ENCODE measurements around the gene KCTD13. TPM values are rescaled to one million over a fixed set of nuclear protein-coding genes. Genes with fewer than 3 reads are reported as not detected.
A peak's percentile ranks its signal among the peaks of the same experiment; 100 is the strongest.
"Not testable (repeated sequence)": the region's sequence is repeated elsewhere in the genome, so short reads cannot be mapped to it uniquely, and the experiment has no call there.

The KCTD13 gene
- total RNA-seq, 6 donors from 2014 or later, result 15.5 to 71.2 (median 24.4) TPM

- Histone ChIP-seq H3K9me3 (no peaks in the 10 kb centered on the region), H3K27me3 (no peaks in the 10 kb centered on the region), H3K27ac (no peak overlapping the region), H3K4me1 (no peaks in the 10 kb centered on the region), H3K4me3 (no peak overlapping the region), H3K36me3 (peaks cover 0 to 14% (median 4%) of the 10 kb centered on the region in 4 donors)
- TF ChIP-seq POLR2A (IDR thresholded peaks at IDR 0.05), result no peak
- no peak for TF ChIP-seq POLR2AphosphoS5 (IDR thresholded peaks at IDR 0.05)
- TF ChIP-seq CTCF (IDR thresholded peaks at IDR 0.05), result no peak
- TF ChIP-seq EP300 (IDR thresholded peaks at IDR 0.05), result no peak
- DNase-seq (no peak), ATAC-seq (ENCODE audit: low FRiP score in 2 of 2) (no peak)
- 96 to 97% methylated on average over 8 of the region's 8 CpGs for WGBS, 2 donors
These were observed 12.5 kb downstream of the KCTD13 start for GRCh38 chr16:29913514-29913913.

GRCh38 chr16:29912087-29912486 lies 13.9 kb downstream of the KCTD13 start:
- TF ChIP-seq POLR2A (IDR thresholded peaks at IDR 0.05) (no peak), CTCF (IDR thresholded peaks at IDR 0.05) (no peak), EP300 (IDR thresholded peaks at IDR 0.05) (no peak), POLR2AphosphoS5 (IDR thresholded peaks at IDR 0.05) (no peak)
- WGBS, 2 donors, result 76 to 79% methylated on average over 11 of the region's 11 CpGs
- no peaks in the 10 kb centered on the region for H3K9me3 ChIP-seq
- no peaks in the 10 kb centered on the region for H3K4me1 ChIP-seq
- H3K27ac ChIP-seq, result no peak overlapping the region
- DNase-seq (no peak), ATAC-seq (ENCODE audit: low FRiP score in 2 of 2) (no peak)
- no peak overlapping the region for H3K4me3 ChIP-seq
- H3K27me3 ChIP-seq, result no peaks in the 10 kb centered on the region
- H3K36me3 ChIP-seq, result peaks cover 0 to 13% (median 2%) of the 10 kb centered on the region in 4 donors

- DNase-seq (peak in 1 of 2 donors; percentile 75), ATAC-seq (ENCODE audit: low FRiP score in 2 of 2) (peak in 1 of 2 donors; percentile 6)
- Histone ChIP-seq H3K4me3 (no peak overlapping the region), H3K36me3 (peaks cover 0 to 13% (median under 1%) of the 10 kb centered on the region in 4 donors), H3K9me3 (no peaks in the 10 kb centered on the region), H3K4me1 (no peaks in the 10 kb centered on the region), H3K27ac (no peak overlapping the region), H3K27me3 (no peaks in the 10 kb centered on the region)
- no peak for TF ChIP-seq POLR2A (IDR thresholded peaks at IDR 0.05)
- TF ChIP-seq CTCF (IDR thresholded peaks at IDR 0.05), result no peak
- no peak for TF ChIP-seq EP300 (IDR thresholded peaks at IDR 0.05)
- TF ChIP-seq POLR2AphosphoS5 (IDR thresholded peaks at IDR 0.05), result no peak
- 90 to 98% methylated on average over 13 to 15 of the region's 15 CpGs for WGBS, 2 donors
These were observed 14.4 kb downstream of the KCTD13 start for GRCh38 chr16:29911676-29912010.

- Histone ChIP-seq H3K36me3 (peaks cover 0 to 13% (median 0%) of the 10 kb centered on the region in 4 donors), H3K4me3 (no peak overlapping the region), H3K4me1 (no peaks in the 10 kb centered on the region), H3K27ac (no peak overlapping the region), H3K27me3 (no peaks in the 10 kb centered on the region), H3K9me3 (no peaks in the 10 kb centered on the region)
- 83 to 92% methylated on average over 11 to 17 of the region's 20 CpGs for WGBS, 2 donors
- ATAC-seq (ENCODE audit: low FRiP score in 2 of 2) (no peak), DNase-seq (no peak)
- no peak for TF ChIP-seq CTCF (IDR thresholded peaks at IDR 0.05)
- no peak for TF ChIP-seq POLR2AphosphoS5 (IDR thresholded peaks at IDR 0.05)
- TF ChIP-seq POLR2A (IDR thresholded peaks at IDR 0.05), result no peak
These were observed 15.0 kb downstream of the KCTD13 start for GRCh38 chr16:29910819-29911675.

GRCh38 chr16:29909851-29910250 lies 16.2 kb downstream of the KCTD13 start:
- WGBS, 2 donors, result 75 to 77% methylated on average over 6 of the region's 6 CpGs
- not testable (repeated sequence) for H3K4me1 ChIP-seq; H3K4me3 ChIP-seq; H3K9me3 ChIP-seq; H3K27ac ChIP-seq; DNase-seq; H3K27me3 ChIP-seq; ATAC-seq (ENCODE audit: low FRiP score in 2 of 2)
- H3K36me3 ChIP-seq, result peaks cover 0 to 13% (median 0%) of the 10 kb centered on the region in 4 donors
